ENCODE data around the gene TOP2A.

DNA sequence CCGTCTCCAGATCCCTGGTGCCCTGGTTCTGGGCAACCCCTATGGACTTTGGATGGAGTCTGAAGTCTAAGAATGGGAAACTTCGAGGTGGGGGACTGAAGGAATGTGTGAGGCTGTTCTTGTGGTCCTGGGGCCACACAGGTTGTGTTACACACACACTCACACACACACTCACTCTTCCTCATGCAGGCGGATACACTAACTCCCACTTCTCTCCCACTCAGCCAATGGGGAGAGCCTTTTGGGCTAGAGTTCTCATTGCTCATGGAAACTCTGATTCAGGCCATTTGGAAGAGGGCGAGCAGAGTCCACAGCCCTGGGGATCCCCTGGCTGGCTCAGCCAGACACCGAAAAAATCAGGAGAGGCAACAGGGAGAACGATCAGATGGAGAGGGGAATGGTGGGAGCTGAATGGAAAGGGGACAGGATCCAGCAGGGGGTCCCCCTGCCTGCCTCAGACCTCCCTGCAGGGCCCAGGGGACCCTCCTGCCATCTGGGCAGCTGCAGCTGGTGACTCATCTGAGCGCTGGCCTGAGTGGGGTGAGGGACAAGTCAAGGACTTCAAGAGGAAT is 34.6 kb upstream of the TOP2A start:
- TF ChIP-seq, protein P1, sequence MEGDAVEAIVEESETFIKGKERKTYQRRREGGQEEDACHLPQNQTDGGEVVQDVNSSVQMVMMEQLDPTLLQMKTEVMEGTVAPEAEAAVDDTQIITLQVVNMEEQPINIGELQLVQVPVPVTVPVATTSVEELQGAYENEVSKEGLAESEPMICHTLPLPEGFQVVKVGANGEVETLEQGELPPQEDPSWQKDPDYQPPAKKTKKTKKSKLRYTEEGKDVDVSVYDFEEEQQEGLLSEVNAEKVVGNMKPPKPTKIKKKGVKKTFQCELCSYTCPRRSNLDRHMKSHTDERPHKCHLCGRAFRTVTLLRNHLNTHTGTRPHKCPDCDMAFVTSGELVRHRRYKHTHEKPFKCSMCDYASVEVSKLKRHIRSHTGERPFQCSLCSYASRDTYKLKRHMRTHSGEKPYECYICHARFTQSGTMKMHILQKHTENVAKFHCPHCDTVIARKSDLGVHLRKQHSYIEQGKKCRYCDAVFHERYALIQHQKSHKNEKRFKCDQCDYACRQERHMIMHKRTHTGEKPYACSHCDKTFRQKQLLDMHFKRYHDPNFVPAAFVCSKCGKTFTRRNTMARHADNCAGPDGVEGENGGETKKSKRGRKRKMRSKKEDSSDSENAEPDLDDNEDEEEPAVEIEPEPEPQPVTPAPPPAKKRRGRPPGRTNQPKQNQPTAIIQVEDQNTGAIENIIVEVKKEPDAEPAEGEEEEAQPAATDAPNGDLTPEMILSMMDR (IDR thresholded peaks at IDR 0.05), result no peak
- peak in 1 of 2 donors; percentile 20 for TF ChIP-seq POLR2A (IDR thresholded peaks at IDR 0.05)
